ENCODE results near the gene RASGRF1. TPM values are rescaled to one million over a fixed set of nuclear protein-coding genes. Genes with fewer than 3 reads are reported as not detected.

RASGRF1 gene
- total RNA-seq, 3 donors from 2014 or later = 0.15 to 0.16 TPM; not detected in 1

GRCh38 chr15:79064496-79064895 is 26.1 kb downstream of the RASGRF1 start:
- H3K4me3 ChIP-seq = no peak overlapping the region
- TF ChIP-seq CTCF (IDR thresholded peaks at IDR 0.05) = no peak
- TF ChIP-seq POLR2A (IDR thresholded peaks at IDR 0.05) = no peak
- TF ChIP-seq POLR2AphosphoS5 (IDR thresholded peaks at IDR 0.05) = no peak
- intact Hi-C loops (cut with DNase I; ENCODE audit: low total_unique reads) = no loop called here
- H3K9me3 ChIP-seq = no peaks in the 10 kb centered on the region
- H3K27ac ChIP-seq = no peak overlapping the region
- no peaks in the 10 kb centered on the region for H3K27me3 ChIP-seq
- H3K36me3 ChIP-seq = no peaks in the 10 kb centered on the region
- no peaks in the 10 kb centered on the region for H3K4me1 ChIP-seq
- no peak for DNase-seq (ENCODE audit: low spot score in 2 of 2)

- no peak for DNase-seq (ENCODE audit: low spot score in 2 of 2)
- TF ChIP-seq POLR2AphosphoS5 (IDR thresholded peaks at IDR 0.05) (no peak), CTCF (IDR thresholded peaks at IDR 0.05) (no peak), POLR2A (IDR thresholded peaks at IDR 0.05) (no peak)
- H3K4me1 ChIP-seq = no peaks in the 10 kb centered on the region
- H3K27ac ChIP-seq = no peak overlapping the region
- no peaks in the 10 kb centered on the region for H3K9me3 ChIP-seq
- H3K36me3 ChIP-seq = no peaks in the 10 kb centered on the region
- H3K4me3 ChIP-seq = no peak overlapping the region
- intact Hi-C loops (cut with DNase I; ENCODE audit: low total_unique reads) = no loop called here
- H3K27me3 ChIP-seq = no peaks in the 10 kb centered on the region
Observed at GRCh38 chr15:79060175-79060574, 30.4 kb downstream of the RASGRF1 start.

- H3K4me1 ChIP-seq = no peaks in the 10 kb centered on the region
- no peak for DNase-seq (ENCODE audit: low spot score in 2 of 2)
- no peak for TF ChIP-seq CTCF (IDR thresholded peaks at IDR 0.05)
- TF ChIP-seq POLR2A (IDR thresholded peaks at IDR 0.05) = no peak
- TF ChIP-seq POLR2AphosphoS5 (IDR thresholded peaks at IDR 0.05) = no peak
- H3K9me3 ChIP-seq = no peaks in the 10 kb centered on the region
- no peak overlapping the region for H3K27ac ChIP-seq
- no peaks in the 10 kb centered on the region for H3K27me3 ChIP-seq
- H3K36me3 ChIP-seq = no peaks in the 10 kb centered on the region
- H3K4me3 ChIP-seq = no peak overlapping the region
- intact Hi-C loops (cut with DNase I; ENCODE audit: low total_unique reads) = no loop called here
Observed at GRCh38 chr15:79059081-79059572, 31.5 kb downstream of the RASGRF1 start.

- H3K27ac ChIP-seq = no peak overlapping the region
- H3K9me3 ChIP-seq = no peaks in the 10 kb centered on the region
- no peak for DNase-seq (ENCODE audit: low spot score in 2 of 2)
- no peaks in the 10 kb centered on the region for H3K36me3 ChIP-seq
- no peaks in the 10 kb centered on the region for H3K27me3 ChIP-seq
- intact Hi-C loops (cut with DNase I; ENCODE audit: low total_unique reads) = no loop called here
- H3K4me3 ChIP-seq = no peak overlapping the region
- TF ChIP-seq POLR2AphosphoS5 (IDR thresholded peaks at IDR 0.05) = no peak
- TF ChIP-seq POLR2A (IDR thresholded peaks at IDR 0.05) = no peak
- TF ChIP-seq CTCF (IDR thresholded peaks at IDR 0.05) = no peak
- H3K4me1 ChIP-seq = no peaks in the 10 kb centered on the region
Observed at GRCh38 chr15:79058260-79058850, 32.2 kb downstream of the RASGRF1 start.

- no peaks in the 10 kb centered on the region for H3K9me3 ChIP-seq
- TF ChIP-seq POLR2A (IDR thresholded peaks at IDR 0.05) = no peak
- H3K27ac ChIP-seq = no peak overlapping the region
- intact Hi-C loops (cut with DNase I; ENCODE audit: low total_unique reads) = no loop called here
- no peak overlapping the region for H3K4me3 ChIP-seq
- DNase-seq (ENCODE audit: low spot score in 2 of 2) = no peak
- H3K36me3 ChIP-seq = no peaks in the 10 kb centered on the region
- H3K27me3 ChIP-seq = no peaks in the 10 kb centered on the region
- no peaks in the 10 kb centered on the region for H3K4me1 ChIP-seq
Observed at GRCh38 chr15:79057050-79057449, 33.5 kb downstream of the RASGRF1 start.

Measured in breast epithelium (tissue), 4 donors.